ENCODE measurements around the gene USP48. TPM values are rescaled to one million over a fixed set of nuclear protein-coding genes. Genes with fewer than 3 reads are reported as not detected.

The USP48 gene
- total RNA-seq, 4 donors from 2014 or later = 23.5 to 51.9 (median 39.7) TPM

DNA sequence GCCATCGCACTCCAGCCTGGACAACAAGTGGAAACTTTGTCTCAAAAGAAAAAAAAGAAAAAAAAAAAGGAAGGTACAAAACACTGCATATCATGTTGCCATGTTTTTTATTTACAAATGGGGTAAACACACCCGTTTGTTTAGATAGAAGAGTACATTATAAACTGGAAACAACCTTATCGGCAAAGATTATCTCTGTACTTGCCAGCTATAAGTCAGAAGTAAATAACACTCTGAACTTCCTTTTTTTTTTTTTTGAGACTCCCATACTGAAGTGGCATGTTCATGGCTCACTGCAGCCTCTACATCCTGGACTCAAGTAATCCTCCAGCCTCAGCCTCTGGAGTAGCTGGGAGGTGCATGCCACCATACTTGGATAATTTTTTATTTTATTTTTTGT lies 21.9 kb downstream of the USP48 start:
- peaks cover 10 to 58% (median 28%) of the 10 kb centered on the region in 3 donors for H3K4me1 ChIP-seq
- TF ChIP-seq, protein P1, sequence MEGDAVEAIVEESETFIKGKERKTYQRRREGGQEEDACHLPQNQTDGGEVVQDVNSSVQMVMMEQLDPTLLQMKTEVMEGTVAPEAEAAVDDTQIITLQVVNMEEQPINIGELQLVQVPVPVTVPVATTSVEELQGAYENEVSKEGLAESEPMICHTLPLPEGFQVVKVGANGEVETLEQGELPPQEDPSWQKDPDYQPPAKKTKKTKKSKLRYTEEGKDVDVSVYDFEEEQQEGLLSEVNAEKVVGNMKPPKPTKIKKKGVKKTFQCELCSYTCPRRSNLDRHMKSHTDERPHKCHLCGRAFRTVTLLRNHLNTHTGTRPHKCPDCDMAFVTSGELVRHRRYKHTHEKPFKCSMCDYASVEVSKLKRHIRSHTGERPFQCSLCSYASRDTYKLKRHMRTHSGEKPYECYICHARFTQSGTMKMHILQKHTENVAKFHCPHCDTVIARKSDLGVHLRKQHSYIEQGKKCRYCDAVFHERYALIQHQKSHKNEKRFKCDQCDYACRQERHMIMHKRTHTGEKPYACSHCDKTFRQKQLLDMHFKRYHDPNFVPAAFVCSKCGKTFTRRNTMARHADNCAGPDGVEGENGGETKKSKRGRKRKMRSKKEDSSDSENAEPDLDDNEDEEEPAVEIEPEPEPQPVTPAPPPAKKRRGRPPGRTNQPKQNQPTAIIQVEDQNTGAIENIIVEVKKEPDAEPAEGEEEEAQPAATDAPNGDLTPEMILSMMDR (IDR thresholded peaks at IDR 0.05) = no peak
- DNase-seq = no peak
- H3K27me3 ChIP-seq = no peaks in the 10 kb centered on the region
- no peaks in the 10 kb centered on the region for H3K9me3 ChIP-seq
- intact Hi-C loops (cut with DNase I) = no loop called here
- H3K4me3 ChIP-seq = no peak overlapping the region
- H3K27ac ChIP-seq = no peak overlapping the region
- 51 to 55% methylated on average over 3 of the region's 3 CpGs for WGBS, 2 donors
- peaks cover 0 to 10% (median 0%) of the 10 kb centered on the region in 3 donors for H3K36me3 ChIP-seq

DNA sequence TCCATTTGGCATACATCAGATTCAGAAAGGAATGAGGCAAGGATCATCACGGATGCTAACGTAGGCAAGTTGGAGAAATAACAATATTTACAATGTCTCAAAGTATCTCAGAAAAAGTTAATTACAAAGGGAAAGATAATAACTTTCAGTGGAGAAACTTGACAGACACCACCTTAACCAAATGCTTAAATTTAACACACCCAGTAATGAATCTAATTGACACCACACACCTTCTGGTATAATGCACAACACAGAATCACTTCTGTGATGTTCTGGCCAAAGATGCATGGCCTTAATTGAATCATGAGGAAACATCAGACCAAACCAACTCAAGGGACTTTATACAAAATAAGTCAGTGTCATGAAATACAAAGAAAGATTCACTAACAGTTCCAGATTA lies 23.1 kb downstream of the USP48 start:
- Histone ChIP-seq H3K4me3 (no peak overlapping the region), H3K9me3 (no peaks in the 10 kb centered on the region), H3K4me1 (peaks cover 4 to 45% (median 20%) of the 10 kb centered on the region in 3 donors), H3K27ac (no peak overlapping the region), H3K27me3 (no peaks in the 10 kb centered on the region), H3K36me3 (peaks cover 6 to 22% (median 6%) of the 10 kb centered on the region in 3 donors)
- no peak for TF ChIP-seq POLR2A (IDR thresholded peaks at IDR 0.05)
- TF ChIP-seq, protein P1 (IDR thresholded peaks at IDR 0.05) = no peak
- DNase-seq = no peak
- WGBS, 2 donors = 64 to 77% methylated on average over 2 of the region's 2 CpGs
- intact Hi-C loops (cut with DNase I) = no loop called here

DNA sequence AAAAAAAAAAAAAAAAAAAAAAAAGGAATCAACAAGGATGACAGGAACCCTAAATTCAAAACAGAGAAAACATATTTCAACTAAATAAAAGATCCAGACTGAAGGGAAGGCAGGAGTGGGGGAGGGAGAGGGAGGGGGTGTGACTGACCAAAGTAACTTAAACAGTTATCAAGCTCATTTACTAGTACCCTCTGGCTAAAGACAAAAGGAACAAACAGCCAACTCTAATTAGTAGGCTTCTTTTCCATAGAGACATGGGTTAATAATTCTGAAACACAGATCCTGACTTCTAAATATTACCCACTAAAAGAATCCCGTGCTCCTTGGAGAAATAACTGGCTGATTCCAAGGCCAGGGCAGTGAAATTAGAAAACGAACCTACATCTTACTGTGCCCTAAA lies 23.8 kb downstream of the USP48 start:
- intact Hi-C loops (cut with DNase I) = no loop called here
- H3K36me3 ChIP-seq = peaks cover 6 to 29% (median 11%) of the 10 kb centered on the region in 3 donors
- DNase-seq = no peak
- peaks cover 4 to 39% (median 15%) of the 10 kb centered on the region in 3 donors for H3K4me1 ChIP-seq
- 40 to 74% methylated on average over 2 of the region's 2 CpGs for WGBS, 2 donors
- TF ChIP-seq POLR2A (IDR thresholded peaks at IDR 0.05) = no peak
- TF ChIP-seq, protein P1 (IDR thresholded peaks at IDR 0.05) = no peak
- H3K9me3 ChIP-seq = no peaks in the 10 kb centered on the region
- H3K27ac ChIP-seq = no peak overlapping the region
- H3K27me3 ChIP-seq = no peaks in the 10 kb centered on the region
- no peak overlapping the region for H3K4me3 ChIP-seq

DNA sequence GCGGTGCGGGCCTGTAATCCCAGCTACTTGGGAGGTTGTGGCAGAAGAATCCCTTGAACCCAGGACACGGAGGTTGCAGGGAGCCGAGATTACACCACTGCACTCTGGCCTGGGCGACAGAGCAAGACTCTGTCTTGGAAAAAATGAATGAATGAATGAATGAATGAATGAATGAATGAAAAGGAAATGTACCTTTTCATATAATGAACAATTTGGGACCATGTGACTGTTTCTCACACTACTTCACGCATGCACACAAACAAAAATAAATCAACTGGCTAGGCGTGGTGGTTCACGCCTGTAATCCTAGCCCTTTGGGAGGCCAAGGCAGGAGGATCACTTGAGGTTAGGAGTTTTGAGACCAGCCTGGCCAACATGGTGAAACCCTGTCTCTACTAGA lies 24.3 kb downstream of the USP48 start:
- no peaks in the 10 kb centered on the region for H3K9me3 ChIP-seq
- TF ChIP-seq POLR2A (IDR thresholded peaks at IDR 0.05) = no peak
- TF ChIP-seq, protein P1 (IDR thresholded peaks at IDR 0.05) = no peak
- intact Hi-C loops (cut with DNase I) = no loop called here
- no peaks in the 10 kb centered on the region for H3K27me3 ChIP-seq
- 92 to 96% methylated on average over 6 to 8 of the region's 8 CpGs for WGBS, 2 donors
- DNase-seq = no peak
- no peak overlapping the region for H3K4me3 ChIP-seq
- peaks cover 11 to 34% (median 16%) of the 10 kb centered on the region in 3 donors for H3K36me3 ChIP-seq
- H3K27ac ChIP-seq = no peak overlapping the region
- H3K4me1 ChIP-seq = peaks cover 4 to 33% (median 9%) of the 10 kb centered on the region in 3 donors

DNA sequence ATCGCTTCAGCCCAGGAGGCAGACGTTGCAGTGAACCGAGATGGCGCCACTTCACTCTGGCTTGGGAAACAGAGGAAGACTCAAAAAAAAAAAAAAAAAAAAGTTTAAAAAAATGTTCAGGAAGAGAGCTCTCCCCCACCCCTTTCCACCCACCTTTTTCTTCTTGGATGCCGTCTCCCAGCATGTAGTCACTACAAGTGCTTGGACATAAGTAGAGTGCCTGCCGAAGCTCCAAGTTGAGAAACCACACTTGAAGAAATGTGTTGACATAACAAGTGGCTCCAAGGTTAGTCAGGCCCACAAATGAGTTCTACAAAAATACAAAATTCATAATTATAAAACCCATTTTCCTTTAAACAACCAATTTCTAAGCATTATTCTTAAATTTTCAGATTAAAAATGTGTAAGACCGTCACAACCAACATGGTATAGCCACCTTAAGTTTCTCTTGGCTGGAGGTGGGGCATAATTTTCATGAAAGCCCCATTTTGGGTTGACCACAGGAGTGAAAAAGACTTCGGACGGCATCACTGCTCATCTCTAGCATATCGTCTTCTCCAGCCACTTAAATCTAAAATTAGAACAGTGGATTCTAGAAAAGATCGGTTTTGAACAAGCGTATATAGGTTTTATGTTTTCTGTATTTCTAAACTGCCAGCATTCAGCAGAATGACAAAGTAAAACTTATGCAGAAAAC lies 26.4 kb downstream of the USP48 start:
- Histone ChIP-seq H3K4me1 (peaks cover 0 to 13% (median 5%) of the 10 kb centered on the region in 3 donors), H3K9me3 (no peaks in the 10 kb centered on the region), H3K27ac (no peak overlapping the region), H3K36me3 (peaks cover 18 to 55% (median 22%) of the 10 kb centered on the region in 3 donors), H3K27me3 (no peaks in the 10 kb centered on the region), H3K4me3 (no peak overlapping the region)
- TF ChIP-seq POLR2A (IDR thresholded peaks at IDR 0.05) = no peak
- TF ChIP-seq, protein P1 (IDR thresholded peaks at IDR 0.05) = no peak
- 84 to 86% methylated on average over 11 to 12 of the region's 12 CpGs for WGBS, 2 donors
- intact Hi-C loops (cut with DNase I) = no loop called here
- DNase-seq = no peak

All from esophagus squamous epithelium (tissue), 5 donors.